ENCODE data around the gene FOXJ3.

FOXJ3 gene

GRCh38 chr1:42139444-42139843 lies 195.6 kb downstream of the FOXJ3 start:
- DNase-seq, result no peak

GRCh38 chr1:42138586-42138985 lies 196.4 kb downstream of the FOXJ3 start:
- DNase-seq, result no peak

- no peak for DNase-seq
Observed at GRCh38 chr1:42137766-42138165, 197.3 kb downstream of the FOXJ3 start.

- DNase-seq, result no peak
Observed at GRCh38 chr1:42136466-42136865, 198.6 kb downstream of the FOXJ3 start.

GRCh38 chr1:42135426-42135825 lies 199.6 kb downstream of the FOXJ3 start:
- no peak for DNase-seq

GRCh38 chr1:42133809-42134526 lies 201.1 kb downstream of the FOXJ3 start:
- no peak for DNase-seq

GRCh38 chr1:42133390-42133789 lies 201.6 kb downstream of the FOXJ3 start:
- DNase-seq, result no peak

GRCh38 chr1:42130061-42130660 lies 204.9 kb downstream of the FOXJ3 start:
- no peak for DNase-seq

- no peak for DNase-seq
Observed at GRCh38 chr1:42128964-42129363, 206.1 kb downstream of the FOXJ3 start.

GRCh38 chr1:42128499-42128898 lies 206.5 kb downstream of the FOXJ3 start:
- DNase-seq, result no peak

GRCh38 chr1:42127767-42128166 lies 207.3 kb downstream of the FOXJ3 start:
- DNase-seq, result no peak
